Measurements from ENCODE around the gene CDON. TPM values are rescaled to one million over a fixed set of nuclear protein-coding genes. Genes with fewer than 3 reads are reported as not detected.

Gene CDON
- total RNA-seq, 1 experiment from 2014 or later, result 17.1 TPM

GRCh38 chr11:125931116-125931515, 131.6 kb downstream of the CDON start:
- H3K4me3 ChIP-seq (ENCODE audit: low read depth in 2 of 2, low read length in 2 of 2), result no peak overlapping the region
- no peak for ATAC-seq
- in situ Hi-C loops (cut with HindIII; ENCODE audit: low pct_unique_long_range_greater_than_20kb, low sequenced_read_pairs) (loop anchor here (25.0 kb wide), 1 partner anchor 281 kb away; the partner anchor contains the start of genes FAM118B and RPUSD4), intact Hi-C loops (cut with micrococcal nuclease; ENCODE audit: unreplicated experiment) (no loop called here)
- H3K4me1 ChIP-seq (ENCODE audit: control insufficient read depth, insufficient read depth, low read length), result peaks cover 4% of the 10 kb centered on the region; the same call in 1 of the 2 replicates
- no peaks in the 10 kb centered on the region for H3K9me3 ChIP-seq (ENCODE audit: control insufficient read depth, insufficient read depth, low read depth, low read length)
- TF ChIP-seq SIN3A (IDR thresholded peaks at IDR 0.05; ENCODE audit: borderline replicate concordance, insufficient read depth, low read depth, low read length), result no peak
- no peak for TF ChIP-seq CTCF (IDR thresholded peaks at IDR 0.05)
- TF ChIP-seq TCF7L2 (IDR thresholded peaks at IDR 0.05; ENCODE audit: low read depth, low read length), result no peak
- no peak for TF ChIP-seq REST (IDR thresholded peaks at IDR 0.05; ENCODE audit: insufficient read depth in 1 of 2, low read depth in 2 of 2, low read length in 1 of 2)
- no peak for TF ChIP-seq POLR2AphosphoS5 (IDR thresholded peaks at IDR 0.05; ENCODE audit: low read depth, low read length)
- no TSS peak for BruUV-seq (replicated peaks)
- H3K27me3 ChIP-seq (ENCODE audit: control insufficient read depth, insufficient read depth, low read length), result peaks cover 13% of the 10 kb centered on the region
- ChIA-PET CTCF (no interaction called here), POLR2A (no interaction called here)
- H3K36me3 ChIP-seq (ENCODE audit: control insufficient read depth, insufficient read depth, low read length), result no peaks in the 10 kb centered on the region
- H3K27ac ChIP-seq (ENCODE audit: low read length), result no peak overlapping the region
- no peak for DNase-seq (ENCODE audit: low read depth, low spot score)

- in situ Hi-C loops (cut with HindIII; ENCODE audit: low pct_unique_long_range_greater_than_20kb, low sequenced_read_pairs) (loop anchor here (25.0 kb wide), 1 partner anchor 282 kb away; the partner anchor contains the start of genes FAM118B and RPUSD4), intact Hi-C loops (cut with micrococcal nuclease; ENCODE audit: unreplicated experiment) (no loop called here)
- Histone ChIP-seq H3K4me3 (ENCODE audit: low read depth in 2 of 2, low read length in 2 of 2) (no peak overlapping the region), H3K36me3 (ENCODE audit: control insufficient read depth, insufficient read depth, low read length) (no peaks in the 10 kb centered on the region), H3K4me1 (ENCODE audit: control insufficient read depth, insufficient read depth, low read length) (peaks cover 4% of the 10 kb centered on the region; the same call in 1 of the 2 replicates), H3K27ac (ENCODE audit: low read length) (no peak overlapping the region), H3K9me3 (ENCODE audit: control insufficient read depth, insufficient read depth, low read depth, low read length) (no peaks in the 10 kb centered on the region), H3K27me3 (ENCODE audit: control insufficient read depth, insufficient read depth, low read length) (peaks cover 13% of the 10 kb centered on the region)
- TF ChIP-seq SIN3A (IDR thresholded peaks at IDR 0.05; ENCODE audit: borderline replicate concordance, insufficient read depth, low read depth, low read length), result no peak
- TF ChIP-seq POLR2AphosphoS5 (IDR thresholded peaks at IDR 0.05; ENCODE audit: low read depth, low read length), result no peak
- TF ChIP-seq TCF7L2 (IDR thresholded peaks at IDR 0.05; ENCODE audit: low read depth, low read length), result no peak
- no peak for TF ChIP-seq CTCF (IDR thresholded peaks at IDR 0.05)
- no peak for TF ChIP-seq REST (IDR thresholded peaks at IDR 0.05; ENCODE audit: insufficient read depth in 1 of 2, low read depth in 2 of 2, low read length in 1 of 2)
- POLR2A ChIA-PET, result no interaction called here
- DNase-seq (ENCODE audit: low read depth, low spot score) (no peak), ATAC-seq (no peak)
- CTCF ChIA-PET, result no interaction called here
- BruUV-seq (replicated peaks), result no TSS peak
Measured at GRCh38 chr11:125930076-125930450, 132.6 kb downstream of the CDON start.

Data from Panc1 (cell line).